ENCODE results near the gene LRRC1. TPM values are rescaled to one million over a fixed set of nuclear protein-coding genes. Genes with fewer than 3 reads are reported as not detected.

The LRRC1 gene
- polyA plus RNA-seq, 2 donors: 13.6 to 15.2 TPM

DNA sequence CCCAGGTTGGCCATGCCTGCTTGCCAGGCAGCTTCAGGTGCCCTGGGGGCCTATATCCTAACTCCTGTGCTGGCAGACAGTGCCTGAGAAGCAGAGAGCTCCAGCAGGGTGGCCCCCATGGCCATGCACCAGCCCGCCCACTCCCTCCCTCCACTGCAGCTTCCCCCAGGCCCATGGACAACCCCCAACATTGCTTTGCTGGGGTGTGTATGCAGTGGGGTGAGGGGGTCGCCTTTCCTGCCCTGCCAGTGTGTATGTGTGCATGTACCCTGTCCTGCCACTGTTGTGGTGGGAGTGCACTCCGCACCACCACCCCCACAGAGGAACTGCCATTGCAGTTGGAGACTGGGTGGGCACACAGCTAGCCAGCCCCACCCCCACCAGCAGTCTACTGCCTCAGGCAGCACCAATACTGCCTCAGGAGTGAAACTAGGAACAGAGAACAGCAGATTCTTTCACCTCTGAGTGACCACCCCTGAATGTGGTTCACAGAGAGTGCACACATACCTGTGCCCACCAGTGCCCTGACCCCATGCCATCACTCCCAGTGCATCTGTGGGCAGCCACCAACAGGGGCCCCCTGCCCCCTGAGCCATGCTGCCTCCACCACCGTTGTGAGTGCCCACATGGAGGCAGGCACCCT, 151.1 kb downstream of the LRRC1 start:
- Histone ChIP-seq H3K36me3 (ENCODE audit: control insufficient read depth in 2 of 2, insufficient read depth in 2 of 2, low read length in 1 of 2) (no peaks in the 10 kb centered on the region), H3K27me3 (ENCODE audit: control insufficient read depth in 1 of 2, insufficient read depth in 2 of 2, low read length in 2 of 2) (no peaks in the 10 kb centered on the region), H3K9me3 (ENCODE audit: control insufficient read depth in 2 of 2, insufficient read depth in 1 of 2, low read depth in 1 of 2, low read length in 1 of 2) (peaks cover 0 to 3% of the 10 kb centered on the region in 2 donors), H3K27ac (ENCODE audit: low read depth in 2 of 2, low read length in 1 of 2) (no peak overlapping the region), H3K4me1 (ENCODE audit: control insufficient read depth in 2 of 2, insufficient read depth in 2 of 2, low read length in 1 of 2) (peaks cover 0 to 4% of the 10 kb centered on the region in 2 donors), H3K4me3 (ENCODE audit: low read depth in 1 of 2, low read length in 2 of 2) (no peak overlapping the region)
- WGBS, 2 donors: 85 to 86% methylated on average over 4 of the region's 4 CpGs

- H3K4me3 ChIP-seq (ENCODE audit: low read depth in 1 of 2, low read length in 2 of 2): no peak overlapping the region
Observed at GRCh38 chr6:53947780-53948179, 153.0 kb downstream of the LRRC1 start.

DNA sequence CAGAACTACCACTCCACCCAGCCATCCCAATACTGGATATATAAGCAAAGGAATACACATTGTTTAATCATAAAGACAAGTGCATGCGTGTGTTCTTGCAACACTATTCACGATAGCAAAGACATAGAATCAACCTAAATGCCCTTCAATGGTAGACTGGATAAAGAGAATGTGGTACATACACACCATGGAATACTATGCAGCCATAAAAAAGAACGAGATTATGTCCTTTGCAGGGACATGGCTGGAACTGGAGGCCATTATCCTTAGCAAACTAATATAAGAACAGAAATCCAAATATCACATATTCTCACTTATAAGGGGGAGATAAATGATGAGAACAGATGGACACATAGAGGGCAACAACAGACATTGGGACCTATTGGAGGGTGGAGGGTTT, 156.6 kb downstream of the LRRC1 start:
- Histone ChIP-seq H3K27me3 (ENCODE audit: control insufficient read depth in 1 of 2, insufficient read depth in 2 of 2, low read length in 2 of 2) (no peaks in the 10 kb centered on the region), H3K9me3 (ENCODE audit: control insufficient read depth in 2 of 2, insufficient read depth in 1 of 2, low read depth in 1 of 2, low read length in 1 of 2) (no peaks in the 10 kb centered on the region), H3K4me1 (ENCODE audit: control insufficient read depth in 2 of 2, insufficient read depth in 2 of 2, low read length in 1 of 2) (peaks cover 0 to under 1% of the 10 kb centered on the region in 2 donors), H3K36me3 (ENCODE audit: control insufficient read depth in 2 of 2, insufficient read depth in 2 of 2, low read length in 1 of 2) (no peaks in the 10 kb centered on the region), H3K4me3 (ENCODE audit: low read depth in 1 of 2, low read length in 2 of 2) (no peak overlapping the region), H3K27ac (ENCODE audit: low read depth in 2 of 2, low read length in 1 of 2) (no peak overlapping the region)
- 86 to 89% methylated on average over 3 of the region's 3 CpGs for WGBS, 2 donors

More at GRCh38 chr6:53947780-53948179, 153.0 kb downstream of the LRRC1 start:
- Histone ChIP-seq H3K27ac (ENCODE audit: low read depth in 2 of 2, low read length in 1 of 2) (no peak overlapping the region), H3K9me3 (ENCODE audit: control insufficient read depth in 2 of 2, insufficient read depth in 1 of 2, low read depth in 1 of 2, low read length in 1 of 2) (peaks cover 0 to 3% of the 10 kb centered on the region in 2 donors), H3K36me3 (ENCODE audit: control insufficient read depth in 2 of 2, insufficient read depth in 2 of 2, low read length in 1 of 2) (no peaks in the 10 kb centered on the region), H3K4me1 (ENCODE audit: control insufficient read depth in 2 of 2, insufficient read depth in 2 of 2, low read length in 1 of 2) (peaks cover 0 to 4% of the 10 kb centered on the region in 2 donors), H3K27me3 (ENCODE audit: control insufficient read depth in 1 of 2, insufficient read depth in 2 of 2, low read length in 2 of 2) (no peaks in the 10 kb centered on the region)
- 88 to 95% methylated on average over 1 of the region's 1 CpG for WGBS, 2 donors

DNA sequence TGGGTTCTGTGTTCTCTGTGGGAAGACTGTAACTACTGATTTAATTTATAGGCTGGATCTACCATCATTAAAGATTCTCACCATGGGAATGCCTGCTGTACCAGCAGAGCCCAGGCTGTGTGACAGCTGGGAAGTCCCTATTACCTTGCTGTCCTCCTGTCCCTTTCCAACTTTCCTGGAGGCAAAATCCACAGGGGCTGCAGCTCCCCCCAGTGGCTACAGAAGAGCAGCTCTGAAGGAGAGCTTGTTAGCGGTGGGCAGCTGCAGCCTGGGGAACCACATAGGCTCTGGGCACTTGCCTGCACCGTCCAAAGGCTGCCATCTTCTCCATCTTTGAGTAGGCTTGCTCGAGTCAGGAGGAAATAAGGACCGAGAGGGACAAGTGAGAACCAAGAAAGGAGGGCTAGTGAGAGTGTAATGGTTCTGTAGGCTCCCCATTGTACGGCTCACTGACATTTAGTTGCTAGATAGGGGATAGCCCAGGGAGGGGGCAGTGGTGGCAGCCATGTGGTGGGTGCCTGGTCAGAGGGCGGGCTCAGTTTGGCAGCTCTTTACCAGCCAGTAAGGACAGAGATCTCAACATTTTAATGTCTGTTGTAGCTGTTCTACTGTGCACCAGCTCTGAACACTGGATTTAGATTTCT, 161.4 kb downstream of the LRRC1 start:
- 34 to 53% methylated on average over 6 of the region's 6 CpGs for WGBS, 2 donors
- Histone ChIP-seq H3K4me1 (ENCODE audit: control insufficient read depth in 2 of 2, insufficient read depth in 2 of 2, low read length in 1 of 2) (no peaks in the 10 kb centered on the region), H3K27ac (ENCODE audit: low read depth in 2 of 2, low read length in 1 of 2) (peak overlapping the region in 1 of 2 donors; percentile 38), H3K36me3 (ENCODE audit: control insufficient read depth in 2 of 2, insufficient read depth in 2 of 2, low read length in 1 of 2) (no peaks in the 10 kb centered on the region), H3K27me3 (ENCODE audit: control insufficient read depth in 1 of 2, insufficient read depth in 2 of 2, low read length in 2 of 2) (no peaks in the 10 kb centered on the region), H3K9me3 (ENCODE audit: control insufficient read depth in 2 of 2, insufficient read depth in 1 of 2, low read depth in 1 of 2, low read length in 1 of 2) (no peaks in the 10 kb centered on the region), H3K4me3 (ENCODE audit: low read depth in 1 of 2, low read length in 2 of 2) (no peak overlapping the region)

- H3K27ac ChIP-seq (ENCODE audit: low read depth in 2 of 2, low read length in 1 of 2): no peak overlapping the region
- no peaks in the 10 kb centered on the region for H3K9me3 ChIP-seq (ENCODE audit: control insufficient read depth in 2 of 2, insufficient read depth in 1 of 2, low read depth in 1 of 2, low read length in 1 of 2)
- no peaks in the 10 kb centered on the region for H3K36me3 ChIP-seq (ENCODE audit: control insufficient read depth in 2 of 2, insufficient read depth in 2 of 2, low read length in 1 of 2)
- H3K4me1 ChIP-seq (ENCODE audit: control insufficient read depth in 2 of 2, insufficient read depth in 2 of 2, low read length in 1 of 2): no peaks in the 10 kb centered on the region
- no peak overlapping the region for H3K4me3 ChIP-seq (ENCODE audit: low read depth in 1 of 2, low read length in 2 of 2)
- no peaks in the 10 kb centered on the region for H3K27me3 ChIP-seq (ENCODE audit: control insufficient read depth in 1 of 2, insufficient read depth in 2 of 2, low read length in 2 of 2)
Observed at GRCh38 chr6:53956804-53957203, 162.0 kb downstream of the LRRC1 start.

DNA sequence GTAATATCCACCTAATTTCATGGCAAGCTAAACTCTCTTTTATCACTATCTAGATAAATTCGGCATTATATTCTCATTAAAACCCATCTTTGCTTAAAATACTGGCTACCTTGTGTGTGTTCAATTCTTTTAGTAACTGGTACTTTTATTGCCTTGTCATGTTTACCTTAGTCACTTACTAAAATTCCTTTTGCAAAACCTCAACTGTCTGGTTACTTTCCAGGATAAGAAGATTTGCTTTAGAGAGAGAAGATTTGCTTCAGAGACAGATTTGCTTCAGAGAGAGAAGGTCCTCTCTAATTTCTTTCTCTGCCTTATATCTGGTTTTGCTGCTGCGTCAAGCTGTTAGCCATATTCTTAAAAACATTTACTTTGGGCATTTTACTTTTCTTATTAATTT, 164.9 kb downstream of the LRRC1 start:
- Histone ChIP-seq H3K4me3 (ENCODE audit: low read depth in 1 of 2, low read length in 2 of 2) (no peak overlapping the region), H3K27ac (ENCODE audit: low read depth in 2 of 2, low read length in 1 of 2) (no peak overlapping the region), H3K9me3 (ENCODE audit: control insufficient read depth in 2 of 2, insufficient read depth in 1 of 2, low read depth in 1 of 2, low read length in 1 of 2) (no peaks in the 10 kb centered on the region), H3K4me1 (ENCODE audit: control insufficient read depth in 2 of 2, insufficient read depth in 2 of 2, low read length in 1 of 2) (no peaks in the 10 kb centered on the region), H3K27me3 (ENCODE audit: control insufficient read depth in 1 of 2, insufficient read depth in 2 of 2, low read length in 2 of 2) (no peaks in the 10 kb centered on the region), H3K36me3 (ENCODE audit: control insufficient read depth in 2 of 2, insufficient read depth in 2 of 2, low read length in 1 of 2) (no peaks in the 10 kb centered on the region)
- whole genome bisulfite sequencing, 2 donors: 68 to 81% methylated on average over 2 of the region's 2 CpGs

- Histone ChIP-seq H3K27me3 (ENCODE audit: control insufficient read depth in 1 of 2, insufficient read depth in 2 of 2, low read length in 2 of 2) (no peaks in the 10 kb centered on the region), H3K27ac (ENCODE audit: low read depth in 2 of 2, low read length in 1 of 2) (no peak overlapping the region), H3K36me3 (ENCODE audit: control insufficient read depth in 2 of 2, insufficient read depth in 2 of 2, low read length in 1 of 2) (no peaks in the 10 kb centered on the region), H3K9me3 (ENCODE audit: control insufficient read depth in 2 of 2, insufficient read depth in 1 of 2, low read depth in 1 of 2, low read length in 1 of 2) (no peaks in the 10 kb centered on the region), H3K4me1 (ENCODE audit: control insufficient read depth in 2 of 2, insufficient read depth in 2 of 2, low read length in 1 of 2) (no peaks in the 10 kb centered on the region), H3K4me3 (ENCODE audit: low read depth in 1 of 2, low read length in 2 of 2) (no peak overlapping the region)
- WGBS, 2 donors: 84 to 85% methylated on average over 4 of the region's 4 CpGs
Observed at GRCh38 chr6:53960311-53960710, 165.5 kb downstream of the LRRC1 start.

- Histone ChIP-seq H3K27ac (ENCODE audit: low read depth in 2 of 2, low read length in 1 of 2) (no peak overlapping the region), H3K27me3 (ENCODE audit: control insufficient read depth in 1 of 2, insufficient read depth in 2 of 2, low read length in 2 of 2) (no peaks in the 10 kb centered on the region), H3K4me3 (ENCODE audit: low read depth in 1 of 2, low read length in 2 of 2) (no peak overlapping the region), H3K36me3 (ENCODE audit: control insufficient read depth in 2 of 2, insufficient read depth in 2 of 2, low read length in 1 of 2) (no peaks in the 10 kb centered on the region), H3K9me3 (ENCODE audit: control insufficient read depth in 2 of 2, insufficient read depth in 1 of 2, low read depth in 1 of 2, low read length in 1 of 2) (no peaks in the 10 kb centered on the region), H3K4me1 (ENCODE audit: control insufficient read depth in 2 of 2, insufficient read depth in 2 of 2, low read length in 1 of 2) (no peaks in the 10 kb centered on the region)
- WGBS, 2 donors: 70 to 79% methylated on average over 7 of the region's 7 CpGs
Observed at GRCh38 chr6:53961679-53962370, 167.0 kb downstream of the LRRC1 start.

DNA sequence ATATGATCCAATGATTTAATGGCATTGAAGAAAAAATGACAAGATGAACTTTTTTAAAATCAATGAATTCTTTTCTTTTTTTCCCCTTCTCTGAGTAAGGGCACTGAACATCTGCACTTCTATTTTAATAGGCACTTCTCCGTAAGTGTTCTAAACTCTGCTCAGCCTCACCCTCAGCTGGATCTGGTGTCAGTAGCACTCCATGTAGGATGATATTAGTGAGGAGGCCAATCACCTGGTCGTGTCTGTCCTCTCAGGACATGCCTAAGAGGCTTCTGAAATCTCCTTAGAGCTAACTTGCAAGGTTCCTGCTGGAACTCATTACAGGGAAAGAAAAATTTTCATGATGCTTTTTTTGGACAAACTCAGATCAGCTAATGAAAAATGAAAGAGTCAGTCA, 167.8 kb downstream of the LRRC1 start:
- no peak overlapping the region for H3K4me3 ChIP-seq (ENCODE audit: low read depth in 1 of 2, low read length in 2 of 2)
- 81 to 84% methylated on average over 2 of the region's 2 CpGs for WGBS, 2 donors
- H3K27me3 ChIP-seq (ENCODE audit: control insufficient read depth in 1 of 2, insufficient read depth in 2 of 2, low read length in 2 of 2): no peaks in the 10 kb centered on the region
- H3K27ac ChIP-seq (ENCODE audit: low read depth in 2 of 2, low read length in 1 of 2): no peak overlapping the region
- no peaks in the 10 kb centered on the region for H3K4me1 ChIP-seq (ENCODE audit: control insufficient read depth in 2 of 2, insufficient read depth in 2 of 2, low read length in 1 of 2)
- no peaks in the 10 kb centered on the region for H3K36me3 ChIP-seq (ENCODE audit: control insufficient read depth in 2 of 2, insufficient read depth in 2 of 2, low read length in 1 of 2)
- H3K9me3 ChIP-seq (ENCODE audit: control insufficient read depth in 2 of 2, insufficient read depth in 1 of 2, low read depth in 1 of 2, low read length in 1 of 2): no peaks in the 10 kb centered on the region

All from esophagus (tissue), 2 donors.